GM12872 (cell line): ENCODE results near the gene KRTAP19-8.

Experiments used
- TF ChIP-seq, protein P1 (sequence below): IDR thresholded peaks from 3 replicates; pipeline ENCODE4 v1.5.1; 2011; ENCODE audit warnings: low read depth, mild to moderate bottlenecking, low read length, moderate library complexity; ENCODE audit not compliant: insufficient read depth

Gene KRTAP19-8

DNA sequence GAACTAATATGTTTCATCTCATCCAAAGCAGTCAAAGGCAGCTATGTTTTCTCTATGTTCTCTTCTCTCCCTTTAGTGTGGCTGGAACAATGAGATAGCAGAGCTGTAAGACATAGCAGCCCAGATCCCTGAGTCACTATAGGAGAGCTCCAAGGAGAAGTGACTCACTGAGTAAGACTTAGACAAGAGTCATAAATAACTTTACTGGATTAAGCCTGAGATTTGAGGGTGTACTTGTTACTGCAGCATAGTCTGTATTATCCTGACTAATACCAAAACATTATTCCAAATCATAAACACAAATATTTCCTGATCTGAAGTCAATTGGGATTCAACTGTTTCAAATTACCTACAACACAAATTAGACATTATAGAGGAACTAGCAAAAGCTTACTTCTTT, 3.9 kb downstream of the KRTAP19-8 start:
- TF ChIP-seq, protein P1, sequence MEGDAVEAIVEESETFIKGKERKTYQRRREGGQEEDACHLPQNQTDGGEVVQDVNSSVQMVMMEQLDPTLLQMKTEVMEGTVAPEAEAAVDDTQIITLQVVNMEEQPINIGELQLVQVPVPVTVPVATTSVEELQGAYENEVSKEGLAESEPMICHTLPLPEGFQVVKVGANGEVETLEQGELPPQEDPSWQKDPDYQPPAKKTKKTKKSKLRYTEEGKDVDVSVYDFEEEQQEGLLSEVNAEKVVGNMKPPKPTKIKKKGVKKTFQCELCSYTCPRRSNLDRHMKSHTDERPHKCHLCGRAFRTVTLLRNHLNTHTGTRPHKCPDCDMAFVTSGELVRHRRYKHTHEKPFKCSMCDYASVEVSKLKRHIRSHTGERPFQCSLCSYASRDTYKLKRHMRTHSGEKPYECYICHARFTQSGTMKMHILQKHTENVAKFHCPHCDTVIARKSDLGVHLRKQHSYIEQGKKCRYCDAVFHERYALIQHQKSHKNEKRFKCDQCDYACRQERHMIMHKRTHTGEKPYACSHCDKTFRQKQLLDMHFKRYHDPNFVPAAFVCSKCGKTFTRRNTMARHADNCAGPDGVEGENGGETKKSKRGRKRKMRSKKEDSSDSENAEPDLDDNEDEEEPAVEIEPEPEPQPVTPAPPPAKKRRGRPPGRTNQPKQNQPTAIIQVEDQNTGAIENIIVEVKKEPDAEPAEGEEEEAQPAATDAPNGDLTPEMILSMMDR, result no peak

DNA sequence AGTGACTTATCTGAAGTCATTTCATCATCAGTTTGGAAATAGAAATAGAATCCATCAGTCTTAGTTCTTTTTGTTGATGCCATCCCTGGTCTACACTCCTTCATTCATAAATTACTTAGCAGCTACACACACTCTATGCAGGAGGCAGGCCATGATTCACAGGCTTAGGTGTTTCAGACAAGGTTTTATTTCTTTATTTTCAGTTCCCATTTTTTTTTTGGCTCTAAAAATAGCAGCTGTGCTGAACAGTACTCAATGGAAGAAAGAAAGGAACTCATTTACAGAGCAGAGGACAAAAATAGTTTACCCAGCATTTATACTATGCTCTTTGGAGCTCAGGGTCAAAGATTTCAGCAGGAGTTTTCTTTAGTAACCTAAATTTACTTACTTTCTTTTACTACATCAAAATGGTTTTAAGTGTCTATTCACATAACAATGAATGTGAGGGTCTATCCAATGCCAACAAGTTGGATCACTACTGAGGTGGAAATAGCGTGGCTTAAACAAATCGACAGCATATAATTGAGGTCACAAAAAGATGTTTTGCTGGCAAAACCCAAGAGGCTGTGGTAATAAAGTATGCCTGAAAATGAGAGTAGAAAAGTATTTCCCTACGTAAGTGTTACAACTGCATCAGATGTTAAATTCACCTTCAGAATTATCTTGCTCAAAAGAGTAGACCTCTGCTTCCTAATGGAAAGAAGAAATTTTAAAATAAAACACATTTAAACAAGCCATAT, 7.7 kb downstream of the KRTAP19-8 start:
- TF ChIP-seq, protein P1, result no peak

DNA sequence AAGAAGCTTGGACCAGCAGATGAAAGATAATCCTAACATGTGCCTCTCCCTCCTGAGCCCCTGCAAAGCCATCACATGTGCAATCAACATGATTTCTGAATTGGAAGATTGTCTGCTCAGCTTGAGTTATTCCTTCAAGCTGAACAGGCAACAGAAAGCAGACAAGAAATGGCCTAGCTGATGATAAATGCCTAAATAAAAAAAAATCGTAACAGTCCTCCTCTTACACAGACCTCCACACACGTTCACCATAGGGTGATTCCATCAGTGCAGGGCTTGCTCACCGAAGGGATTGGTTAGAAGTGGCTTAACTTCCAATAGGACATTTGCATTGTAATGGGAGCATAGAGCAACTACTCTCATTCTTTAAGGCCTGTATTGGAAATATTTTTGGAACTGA, 14.6 kb downstream of the KRTAP19-8 start:
- TF ChIP-seq, protein P1, result no peak

DNA sequence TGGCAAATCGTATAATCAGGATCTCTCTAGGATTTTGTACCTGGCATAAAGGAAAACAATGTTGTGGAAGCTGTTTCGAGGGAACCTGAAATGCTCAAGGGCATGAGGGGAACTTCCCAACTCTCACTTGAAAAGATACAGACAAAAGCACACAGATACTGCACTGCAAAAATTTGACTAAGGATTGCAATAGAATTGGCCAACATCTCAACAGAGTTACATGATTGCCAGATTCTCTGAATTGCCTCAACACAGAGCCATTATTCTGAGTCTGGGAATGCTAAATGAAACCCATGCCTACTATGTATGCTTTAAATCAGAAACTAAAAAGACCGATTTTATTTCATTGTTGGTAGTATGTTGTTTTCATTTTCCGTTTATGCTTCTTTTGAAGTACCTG, 16.0 kb downstream of the KRTAP19-8 start:
- TF ChIP-seq, protein P1, result no peak

DNA sequence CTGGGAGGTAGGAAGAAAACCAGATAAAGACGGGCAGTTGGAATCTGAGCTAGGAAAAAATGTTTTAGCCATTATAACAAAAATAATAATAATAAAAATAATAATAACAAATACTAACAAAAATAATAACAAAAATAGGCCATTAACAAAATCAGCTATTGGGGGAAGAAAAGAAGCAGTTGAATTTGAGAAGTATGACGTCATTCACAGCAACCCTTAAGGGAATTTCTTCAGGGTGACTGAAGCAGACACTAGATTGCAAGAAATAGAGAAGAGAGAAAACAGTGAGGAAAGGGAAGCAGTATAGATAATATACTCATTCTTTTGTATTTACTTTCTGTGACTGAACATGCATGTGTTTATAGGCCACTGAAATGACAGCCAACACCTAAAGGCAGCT, 20.0 kb downstream of the KRTAP19-8 start:
- TF ChIP-seq, protein P1, result no peak

DNA sequence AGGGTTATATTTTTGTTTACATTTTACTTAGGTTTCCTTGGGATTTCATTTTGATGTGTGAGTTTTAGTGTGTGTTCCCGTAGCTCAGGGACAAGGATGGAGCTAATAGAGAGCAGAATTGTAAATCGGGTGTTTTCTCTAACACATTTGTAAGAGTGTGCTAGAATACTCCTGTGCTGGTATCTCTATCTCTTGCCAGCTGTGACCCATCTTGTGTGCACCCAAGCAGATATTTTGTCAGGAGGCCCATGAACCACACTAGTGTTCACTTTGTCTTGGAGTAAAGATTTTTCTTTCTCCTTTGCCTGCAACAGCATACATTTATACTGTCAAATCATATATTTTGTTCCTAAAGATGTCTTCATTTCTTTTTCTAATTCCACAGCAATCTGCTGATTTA, 23.4 kb downstream of the KRTAP19-8 start:
- TF ChIP-seq, protein P1, result no peak

DNA sequence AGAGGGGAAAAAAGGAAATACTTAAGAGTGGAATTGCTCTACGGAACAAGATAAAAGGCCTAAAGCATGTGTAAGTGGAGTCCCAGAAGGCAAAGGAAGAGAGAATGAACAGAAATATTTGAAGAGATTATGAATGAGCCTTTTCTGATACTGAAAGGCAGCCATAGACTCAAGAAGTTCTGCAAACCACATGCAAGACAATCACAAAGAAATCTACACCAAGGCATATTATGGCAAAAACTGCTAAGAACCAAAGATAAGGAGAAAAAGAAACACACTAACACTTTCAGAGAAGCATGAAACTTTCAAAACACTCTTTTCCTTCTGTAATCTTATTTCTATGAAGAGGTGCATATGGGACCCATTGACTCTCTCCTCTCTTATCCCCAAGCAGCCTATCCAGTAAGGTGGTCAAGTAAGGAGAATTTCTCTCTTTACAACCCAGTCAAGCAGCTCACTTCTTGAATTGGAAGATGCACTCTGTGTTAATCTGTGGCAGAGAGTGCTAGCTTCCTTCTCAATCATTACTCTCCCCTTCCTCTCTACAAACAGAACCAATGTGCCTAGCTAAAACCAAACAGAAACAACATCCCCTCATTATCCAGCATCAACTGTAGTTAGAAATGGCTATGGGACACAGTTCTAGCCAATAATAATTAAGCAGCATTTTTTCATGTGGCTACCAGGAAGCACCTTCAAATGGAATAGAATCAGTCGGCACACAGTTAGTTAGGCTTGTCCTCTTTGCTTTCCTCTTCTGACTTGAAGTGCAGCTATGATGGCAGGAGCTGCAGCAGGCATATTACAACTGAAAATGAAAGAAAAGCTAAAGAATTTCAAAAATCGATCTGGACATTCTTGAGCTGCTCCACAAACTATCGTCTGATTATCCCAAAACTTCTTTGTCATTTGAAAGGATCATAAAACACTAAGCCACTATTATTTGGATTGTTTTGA, 25.9 kb downstream of the KRTAP19-8 start:
- TF ChIP-seq, protein P1, result no peak
